ENCODE results near the gene LRGUK.

DNA sequence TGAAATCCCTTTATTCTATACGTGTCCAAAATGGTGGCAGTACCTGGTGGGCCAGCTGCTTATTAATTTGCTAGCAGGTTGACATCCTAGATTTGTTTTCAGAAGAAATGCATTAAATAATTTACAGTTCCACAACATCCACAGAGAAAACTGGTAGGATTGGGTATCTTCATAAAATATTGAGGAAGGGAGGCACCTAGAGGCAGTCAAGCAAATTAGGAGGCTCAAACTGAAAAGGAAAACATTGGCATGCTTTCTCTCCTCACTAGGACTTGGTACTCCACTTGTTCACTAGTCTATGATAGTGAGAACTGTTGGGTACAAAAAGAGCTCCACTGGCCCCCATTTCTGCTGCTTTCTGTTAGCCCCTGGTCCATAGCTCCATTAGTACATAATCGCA is 18.3 kb upstream of the LRGUK start:
- TF ChIP-seq EGR1 (IDR thresholded peaks at IDR 0.05; ENCODE audit: low read depth) (no peak), ZNF274 (IDR thresholded peaks at IDR 0.05; ENCODE audit: low read depth, low read length) (no peak), POLR2AphosphoS5 (IDR thresholded peaks at IDR 0.05; ENCODE audit: low read depth, low read length) (no peak), JUND (IDR thresholded peaks at IDR 0.05) (no peak), EZH2 (IDR thresholded peaks at IDR 0.05) (no peak), ELF1 (IDR thresholded peaks at IDR 0.05; ENCODE audit: borderline replicate concordance, low read depth) (no peak)
- TF ChIP-seq, protein P1, sequence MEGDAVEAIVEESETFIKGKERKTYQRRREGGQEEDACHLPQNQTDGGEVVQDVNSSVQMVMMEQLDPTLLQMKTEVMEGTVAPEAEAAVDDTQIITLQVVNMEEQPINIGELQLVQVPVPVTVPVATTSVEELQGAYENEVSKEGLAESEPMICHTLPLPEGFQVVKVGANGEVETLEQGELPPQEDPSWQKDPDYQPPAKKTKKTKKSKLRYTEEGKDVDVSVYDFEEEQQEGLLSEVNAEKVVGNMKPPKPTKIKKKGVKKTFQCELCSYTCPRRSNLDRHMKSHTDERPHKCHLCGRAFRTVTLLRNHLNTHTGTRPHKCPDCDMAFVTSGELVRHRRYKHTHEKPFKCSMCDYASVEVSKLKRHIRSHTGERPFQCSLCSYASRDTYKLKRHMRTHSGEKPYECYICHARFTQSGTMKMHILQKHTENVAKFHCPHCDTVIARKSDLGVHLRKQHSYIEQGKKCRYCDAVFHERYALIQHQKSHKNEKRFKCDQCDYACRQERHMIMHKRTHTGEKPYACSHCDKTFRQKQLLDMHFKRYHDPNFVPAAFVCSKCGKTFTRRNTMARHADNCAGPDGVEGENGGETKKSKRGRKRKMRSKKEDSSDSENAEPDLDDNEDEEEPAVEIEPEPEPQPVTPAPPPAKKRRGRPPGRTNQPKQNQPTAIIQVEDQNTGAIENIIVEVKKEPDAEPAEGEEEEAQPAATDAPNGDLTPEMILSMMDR (IDR thresholded peaks at IDR 0.05 in 2 of 3, conservative IDR thresholded peaks at IDR 0.05 in 1 of 3; ENCODE audit: borderline replicate concordance in 1 of 3, insufficient read depth in 1 of 3, low read depth in 2 of 3, low read length in 2 of 3) = no peak

Measured in HCT116 (cell line).